Measurements from ENCODE around the gene GRB10. TPM values are rescaled to one million over a fixed set of nuclear protein-coding genes. Genes with fewer than 3 reads are reported as not detected.

GRB10 gene
- total and polyA plus RNA-seq, 4 donors: 10.7 to 53.1 (median 17.5) TPM

DNA sequence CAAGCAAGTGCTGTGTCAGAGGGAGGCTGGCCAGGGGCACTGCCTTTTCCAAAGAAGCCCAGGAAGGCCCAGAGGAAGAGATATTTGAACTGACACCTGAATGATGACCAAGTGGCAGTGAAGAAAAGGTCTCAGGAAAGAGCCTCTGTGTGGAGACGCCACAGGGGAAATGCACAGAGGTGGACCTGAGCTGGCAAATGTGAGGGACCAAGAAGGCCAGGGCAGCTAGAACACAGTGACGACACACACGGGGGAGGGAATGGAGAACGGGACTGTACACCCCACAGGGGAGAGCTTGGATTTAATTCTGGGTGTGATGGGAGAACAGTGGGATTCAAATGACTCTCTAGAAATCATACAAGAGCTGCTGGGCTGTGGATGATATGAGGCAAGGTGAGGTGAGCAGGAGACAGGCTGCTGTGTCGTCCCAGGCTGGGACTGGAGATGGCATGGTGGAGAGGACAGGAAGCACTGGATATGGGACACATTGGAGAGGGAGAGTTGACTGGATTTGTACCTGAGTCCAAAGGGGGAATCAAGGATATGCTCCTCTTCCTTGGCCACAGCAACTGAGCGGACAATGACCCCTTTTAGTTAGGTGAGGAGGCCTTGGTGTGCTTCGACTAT, 133.3 kb downstream of the GRB10 start:
- Histone ChIP-seq H3K36me3 (ENCODE audit: control insufficient read depth in 4 of 4, insufficient read depth in 3 of 4, low read depth in 1 of 4, low read length in 3 of 4) (peaks cover 0 to 2% (median 0%) of the 10 kb centered on the region in 4 donors), H3K4me1 (ENCODE audit: control insufficient read depth in 4 of 4, insufficient read depth in 4 of 4, low read length in 3 of 4) (no peaks in the 10 kb centered on the region), H3K27me3 (ENCODE audit: control insufficient read depth in 4 of 4, insufficient read depth in 4 of 4, low read length in 3 of 4) (no peaks in the 10 kb centered on the region), H3K27ac (ENCODE audit: low read depth in 1 of 2, low read length in 2 of 2) (no peak overlapping the region), H3K9ac (ENCODE audit: low read depth in 1 of 2, low read length in 2 of 2) (no peak overlapping the region), H3K4me3 (ENCODE audit: low read depth in 1 of 3, low read length in 3 of 3) (no peak overlapping the region), H3K9me3 (ENCODE audit: control insufficient read depth in 4 of 4, low read length in 3 of 4) (no peaks in the 10 kb centered on the region)
- WGBS: 95% methylated on average over 7 of the region's 7 CpGs
- TF ChIP-seq, protein P1, sequence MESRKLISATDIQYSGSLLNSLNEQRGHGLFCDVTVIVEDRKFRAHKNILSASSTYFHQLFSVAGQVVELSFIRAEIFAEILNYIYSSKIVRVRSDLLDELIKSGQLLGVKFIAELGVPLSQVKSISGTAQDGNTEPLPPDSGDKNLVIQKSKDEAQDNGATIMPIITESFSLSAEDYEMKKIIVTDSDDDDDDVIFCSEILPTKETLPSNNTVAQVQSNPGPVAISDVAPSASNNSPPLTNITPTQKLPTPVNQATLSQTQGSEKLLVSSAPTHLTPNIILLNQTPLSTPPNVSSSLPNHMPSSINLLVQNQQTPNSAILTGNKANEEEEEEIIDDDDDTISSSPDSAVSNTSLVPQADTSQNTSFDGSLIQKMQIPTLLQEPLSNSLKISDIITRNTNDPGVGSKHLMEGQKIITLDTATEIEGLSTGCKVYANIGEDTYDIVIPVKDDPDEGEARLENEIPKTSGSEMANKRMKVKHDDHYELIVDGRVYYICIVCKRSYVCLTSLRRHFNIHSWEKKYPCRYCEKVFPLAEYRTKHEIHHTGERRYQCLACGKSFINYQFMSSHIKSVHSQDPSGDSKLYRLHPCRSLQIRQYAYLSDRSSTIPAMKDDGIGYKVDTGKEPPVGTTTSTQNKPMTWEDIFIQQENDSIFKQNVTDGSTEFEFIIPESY (IDR thresholded peaks at IDR 0.05): no peak
- TF ChIP-seq MAX (IDR thresholded peaks at IDR 0.05) (no peak), CTCF (IDR thresholded peaks at IDR 0.05; ENCODE audit: low read depth, low read length, missing input control) (no peak), NR2F2 (IDR thresholded peaks at IDR 0.05) (no peak), EGR1 (IDR thresholded peaks at IDR 0.05; ENCODE audit: low read depth in 2 of 2) (no peak), JUND (IDR thresholded peaks at IDR 0.05) (no peak), RXRA (IDR thresholded peaks at IDR 0.05) (no peak), GABPA (IDR thresholded peaks at IDR 0.05 in 1 of 2, conservative IDR thresholded peaks at IDR 0.05 in 1 of 2) (no peak), HNF4G (IDR thresholded peaks at IDR 0.05) (no peak), SP1 (IDR thresholded peaks at IDR 0.05) (no peak), FOXA2 (IDR thresholded peaks at IDR 0.05) (no peak)
- TF ChIP-seq, protein P2, sequence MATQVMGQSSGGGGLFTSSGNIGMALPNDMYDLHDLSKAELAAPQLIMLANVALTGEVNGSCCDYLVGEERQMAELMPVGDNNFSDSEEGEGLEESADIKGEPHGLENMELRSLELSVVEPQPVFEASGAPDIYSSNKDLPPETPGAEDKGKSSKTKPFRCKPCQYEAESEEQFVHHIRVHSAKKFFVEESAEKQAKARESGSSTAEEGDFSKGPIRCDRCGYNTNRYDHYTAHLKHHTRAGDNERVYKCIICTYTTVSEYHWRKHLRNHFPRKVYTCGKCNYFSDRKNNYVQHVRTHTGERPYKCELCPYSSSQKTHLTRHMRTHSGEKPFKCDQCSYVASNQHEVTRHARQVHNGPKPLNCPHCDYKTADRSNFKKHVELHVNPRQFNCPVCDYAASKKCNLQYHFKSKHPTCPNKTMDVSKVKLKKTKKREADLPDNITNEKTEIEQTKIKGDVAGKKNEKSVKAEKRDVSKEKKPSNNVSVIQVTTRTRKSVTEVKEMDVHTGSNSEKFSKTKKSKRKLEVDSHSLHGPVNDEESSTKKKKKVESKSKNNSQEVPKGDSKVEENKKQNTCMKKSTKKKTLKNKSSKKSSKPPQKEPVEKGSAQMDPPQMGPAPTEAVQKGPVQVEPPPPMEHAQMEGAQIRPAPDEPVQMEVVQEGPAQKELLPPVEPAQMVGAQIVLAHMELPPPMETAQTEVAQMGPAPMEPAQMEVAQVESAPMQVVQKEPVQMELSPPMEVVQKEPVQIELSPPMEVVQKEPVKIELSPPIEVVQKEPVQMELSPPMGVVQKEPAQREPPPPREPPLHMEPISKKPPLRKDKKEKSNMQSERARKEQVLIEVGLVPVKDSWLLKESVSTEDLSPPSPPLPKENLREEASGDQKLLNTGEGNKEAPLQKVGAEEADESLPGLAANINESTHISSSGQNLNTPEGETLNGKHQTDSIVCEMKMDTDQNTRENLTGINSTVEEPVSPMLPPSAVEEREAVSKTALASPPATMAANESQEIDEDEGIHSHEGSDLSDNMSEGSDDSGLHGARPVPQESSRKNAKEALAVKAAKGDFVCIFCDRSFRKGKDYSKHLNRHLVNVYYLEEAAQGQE (IDR thresholded peaks at IDR 0.05): no peak
- peak; percentile 23 for DNase-seq (ENCODE audit: low spot score)

DNA sequence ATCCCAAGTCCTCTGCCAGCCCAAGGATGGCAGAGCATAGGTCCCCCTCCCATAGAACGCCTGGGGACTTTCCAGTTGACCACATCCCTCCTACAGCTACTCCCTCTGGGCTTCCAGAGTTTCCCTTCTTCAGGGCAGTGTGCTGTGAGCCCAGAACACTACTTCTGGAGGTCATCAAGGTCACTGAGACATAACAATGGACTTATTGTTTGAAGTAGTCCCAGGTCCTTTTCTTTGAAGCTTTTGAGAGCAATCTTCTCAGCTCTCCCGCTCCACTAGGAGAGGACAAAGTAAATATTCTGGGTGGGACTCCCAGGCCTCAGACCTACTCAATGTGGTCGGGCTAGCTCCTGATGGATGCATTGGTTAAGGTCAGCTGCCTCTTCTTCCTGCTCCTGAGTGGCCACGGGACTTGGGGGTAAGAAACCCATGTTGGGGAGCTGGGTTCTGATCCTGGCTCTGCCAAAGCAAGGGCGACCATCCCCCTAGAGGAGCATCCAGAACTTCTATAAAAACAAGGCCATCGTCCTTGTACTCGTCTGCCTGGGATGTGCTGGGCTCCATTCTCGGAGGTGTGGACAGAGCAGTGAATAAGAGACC, 134.0 kb downstream of the GRB10 start:
- Histone ChIP-seq H3K9me3 (ENCODE audit: control insufficient read depth in 4 of 4, low read length in 3 of 4) (no peaks in the 10 kb centered on the region), H3K4me3 (ENCODE audit: low read depth in 1 of 3, low read length in 3 of 3) (no peak overlapping the region), H3K27ac (ENCODE audit: low read depth in 1 of 2, low read length in 2 of 2) (no peak overlapping the region), H3K4me1 (ENCODE audit: control insufficient read depth in 4 of 4, insufficient read depth in 4 of 4, low read length in 3 of 4) (no peaks in the 10 kb centered on the region), H3K36me3 (ENCODE audit: control insufficient read depth in 4 of 4, insufficient read depth in 3 of 4, low read depth in 1 of 4, low read length in 3 of 4) (peaks cover 0 to 2% (median 0%) of the 10 kb centered on the region in 4 donors), H3K27me3 (ENCODE audit: control insufficient read depth in 4 of 4, insufficient read depth in 4 of 4, low read length in 3 of 4) (no peaks in the 10 kb centered on the region), H3K9ac (ENCODE audit: low read depth in 1 of 2, low read length in 2 of 2) (no peak overlapping the region)
- DNase-seq (ENCODE audit: low spot score): no peak
- 95% methylated on average over 8 of the region's 8 CpGs for WGBS
- TF ChIP-seq TAF1 (conservative IDR thresholded peaks at IDR 0.05) (no peak), EGR1 (IDR thresholded peaks at IDR 0.05; ENCODE audit: low read depth in 2 of 2) (no peak), HNF4G (IDR thresholded peaks at IDR 0.05) (no peak), JUND (IDR thresholded peaks at IDR 0.05) (no peak), NR2F2 (IDR thresholded peaks at IDR 0.05) (no peak), HNF4A (conservative IDR thresholded peaks at IDR 0.05) (no peak), FOXA2 (IDR thresholded peaks at IDR 0.05) (no peak), YY1 (IDR thresholded peaks at IDR 0.05) (no peak), ATF3 (IDR thresholded peaks at IDR 0.05) (no peak), MAX (IDR thresholded peaks at IDR 0.05) (no peak), CTCF (IDR thresholded peaks at IDR 0.05; ENCODE audit: low read depth, low read length, missing input control) (no peak), RXRA (IDR thresholded peaks at IDR 0.05) (no peak)
- TF ChIP-seq, protein P1 (IDR thresholded peaks at IDR 0.05): no peak
